Caco-2 (cell line): ENCODE data around the gene SAMD11. TPM values are rescaled to one million over a fixed set of nuclear protein-coding genes. Genes with fewer than 3 reads are reported as not detected.

ENCODE experiments used
- BruUV-seq: library from RNA; stranded (reverse); fragments of 400-500 nt; replicated peaks from 2 replicates; lab custom pipeline; 2021; lab: Mats Ljungman, UMichigan
- CTCF ChIA-PET: fragments of 300-600 bp; sonication (Branson Sonifier 250); formaldehyde crosslinking; loops from one replicate; lab custom pipeline; 2022; ENCODE audit warnings: antibody characterized with exemption; lab: Charles Lee
- POLR2A ChIA-PET: fragments of 300-600 bp; sonication (Branson Sonifier 250); formaldehyde crosslinking; loops from one replicate; lab custom pipeline; 2022; ENCODE audit warnings: antibody characterized with exemption; lab: Charles Lee
- DNase-seq, 2 experiments: peaks; one replicate each; pipeline versions ENCODE4 v3.0.0 to v3.0.0-alpha.2; 2020 to 2022
- H3K27me3 ChIP-seq: replicated peaks from 2 replicates; pipeline ENCODE4 v1.6.0; 2011; ENCODE audit warnings: low read length; ENCODE audit not compliant: control insufficient read depth, insufficient read depth
- H3K36me3 ChIP-seq: 2 replicates; pipeline ENCODE4 v1.5.1; 2011; ENCODE audit warnings: low read length; ENCODE audit not compliant: control insufficient read depth, insufficient read depth
- H3K4me1 ChIP-seq: fragments of 250-450 bp; sonication (Bioruptor Pico); 2 replicates; pipeline ENCODE4 v1.5.1; 2020; ENCODE audit warnings: mild to moderate bottlenecking
- H3K4me3 ChIP-seq: 2 replicates; pipeline ENCODE4 v1.5.1; 2011; ENCODE audit warnings: low read depth, mild to moderate bottlenecking, control low read depth, low read length
- H3K9me3 ChIP-seq: fragments of 250-450 bp; sonication (Bioruptor Pico); 2 replicates; pipeline ENCODE4 v1.5.1; 2020; ENCODE audit warnings: mild to moderate bottlenecking, moderate library complexity
- H3K27ac Mint-ChIP-seq: one replicate; pipeline ENCODE4 v1.8.0; 2022; ENCODE audit warnings: mixed read lengths; ENCODE audit not compliant: unreplicated experiment
- H3K27me3 Mint-ChIP-seq: one replicate; pipeline ENCODE4 v1.8.0; 2022; ENCODE audit warnings: mixed read lengths; ENCODE audit not compliant: insufficient read depth, unreplicated experiment
- H3K36me3 Mint-ChIP-seq: one replicate; pipeline ENCODE4 v1.8.0; 2022; ENCODE audit warnings: mild to moderate bottlenecking, mixed read lengths; ENCODE audit not compliant: insufficient read depth, unreplicated experiment
- H3K4me1 Mint-ChIP-seq: one replicate; pipeline ENCODE4 v1.8.0; 2022; ENCODE audit warnings: low read depth, mixed read lengths; ENCODE audit not compliant: unreplicated experiment
- H3K4me3 Mint-ChIP-seq: one replicate; pipeline ENCODE4 v1.8.0; 2022; ENCODE audit warnings: mild to moderate bottlenecking, moderate library complexity, mixed read lengths; ENCODE audit not compliant: unreplicated experiment
- H3K9me3 Mint-ChIP-seq: one replicate; pipeline ENCODE4 v1.8.0; 2022; ENCODE audit warnings: mixed read lengths; ENCODE audit not compliant: unreplicated experiment
- intact Hi-C: fragments of 100-400 bp; cut with micrococcal nuclease; formaldehyde crosslinking; loops from one replicate; pipeline ENCODE4 v1.10.0; 2022; ENCODE audit not compliant: unreplicated experiment
- total RNA-seq: library from RNA; stranded (reverse); gene quantifications from 2 replicates; pipeline ENCODE4 v1.2.3, GENCODE V29; 2022
- TF ChIP-seq, protein P1 (sequence below), 2 experiments: fragments of 200-600 bp in 1 of 2; IDR thresholded peaks; 1 replicate in 1 of 2; 2 replicates in 1 of 2; pipeline versions ENCODE4 v1.5.1 to v1.8.0; 2011 to 2022; ENCODE audit warnings: antibody characterized with exemption in 1 of 2, control low read depth in 1 of 2, inconsistent platforms in 1 of 2, low read depth in 1 of 2, low read length in 1 of 2, mild to moderate bottlenecking in 1 of 2, moderate library complexity in 1 of 2; ENCODE audit not compliant: insufficient read depth in 1 of 2, severe bottlenecking in 1 of 2, unreplicated experiment in 1 of 2

The SAMD11 gene
- total RNA-seq, 1 experiment from 2014 or later = 0.54 TPM

DNA sequence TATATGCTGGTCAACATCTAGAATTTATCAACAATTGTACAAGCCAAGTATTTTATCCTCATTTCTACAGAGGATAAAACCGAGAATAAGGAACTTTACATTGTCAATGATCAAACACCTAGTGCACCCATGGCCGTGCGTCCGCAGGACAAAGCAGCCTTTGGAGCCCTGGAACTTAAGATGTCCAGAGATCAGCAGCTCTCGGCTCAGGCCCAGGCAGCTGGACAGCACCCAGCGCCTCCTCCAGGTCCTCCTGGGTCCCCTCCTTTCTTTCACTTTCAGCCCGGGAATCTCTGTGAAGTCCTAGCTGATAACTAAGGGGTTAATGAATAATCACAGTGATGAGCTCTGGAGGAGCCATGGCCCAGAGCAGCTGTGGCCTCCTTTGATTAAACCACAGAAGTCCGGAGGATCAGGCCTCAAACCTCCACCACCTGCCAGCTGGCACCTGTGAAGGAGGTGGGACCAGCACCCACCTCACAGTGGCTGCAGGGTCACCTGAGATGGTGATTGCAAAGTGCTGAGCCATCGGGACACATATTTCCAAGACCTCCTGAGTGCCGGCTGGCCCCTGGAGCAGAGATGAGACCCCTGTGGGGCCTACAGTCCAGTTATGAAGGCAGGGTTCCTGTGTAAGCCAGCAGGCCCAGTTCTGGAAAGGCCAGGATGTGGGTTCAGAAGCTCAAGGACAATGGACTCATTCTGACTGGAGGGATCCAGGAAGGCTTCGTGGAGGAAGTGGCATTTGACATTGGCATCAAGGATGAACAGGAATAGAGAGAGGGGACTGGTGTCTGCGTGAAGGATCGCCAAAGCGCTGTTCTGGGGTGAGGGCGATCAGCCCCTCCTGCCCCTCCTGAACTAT lies 11.6 kb upstream of the SAMD11 start:
- H3K27me3 ChIP-seq = no peaks in the 10 kb centered on the region
- no peaks in the 10 kb centered on the region for H3K9me3 ChIP-seq
- intact Hi-C loops = no loop called here
- no peaks in the 10 kb centered on the region for H3K36me3 ChIP-seq
- H3K9me3 Mint-ChIP-seq = no peaks in the 10 kb centered on the region
- CTCF ChIA-PET = no interaction called here
- no peak overlapping the region for H3K4me3 ChIP-seq
- BruUV-seq = no TSS peak
- H3K4me1 ChIP-seq = no peaks in the 10 kb centered on the region
- H3K4me3 Mint-ChIP-seq = no peak overlapping the region
- POLR2A ChIA-PET = no interaction called here
- H3K27me3 Mint-ChIP-seq = no peaks in the 10 kb centered on the region
- no peaks in the 10 kb centered on the region for H3K36me3 Mint-ChIP-seq
- no peak overlapping the region for H3K27ac Mint-ChIP-seq
- DNase-seq = peak in 1 of 2 experiments; percentile 14
- TF ChIP-seq, protein P1, sequence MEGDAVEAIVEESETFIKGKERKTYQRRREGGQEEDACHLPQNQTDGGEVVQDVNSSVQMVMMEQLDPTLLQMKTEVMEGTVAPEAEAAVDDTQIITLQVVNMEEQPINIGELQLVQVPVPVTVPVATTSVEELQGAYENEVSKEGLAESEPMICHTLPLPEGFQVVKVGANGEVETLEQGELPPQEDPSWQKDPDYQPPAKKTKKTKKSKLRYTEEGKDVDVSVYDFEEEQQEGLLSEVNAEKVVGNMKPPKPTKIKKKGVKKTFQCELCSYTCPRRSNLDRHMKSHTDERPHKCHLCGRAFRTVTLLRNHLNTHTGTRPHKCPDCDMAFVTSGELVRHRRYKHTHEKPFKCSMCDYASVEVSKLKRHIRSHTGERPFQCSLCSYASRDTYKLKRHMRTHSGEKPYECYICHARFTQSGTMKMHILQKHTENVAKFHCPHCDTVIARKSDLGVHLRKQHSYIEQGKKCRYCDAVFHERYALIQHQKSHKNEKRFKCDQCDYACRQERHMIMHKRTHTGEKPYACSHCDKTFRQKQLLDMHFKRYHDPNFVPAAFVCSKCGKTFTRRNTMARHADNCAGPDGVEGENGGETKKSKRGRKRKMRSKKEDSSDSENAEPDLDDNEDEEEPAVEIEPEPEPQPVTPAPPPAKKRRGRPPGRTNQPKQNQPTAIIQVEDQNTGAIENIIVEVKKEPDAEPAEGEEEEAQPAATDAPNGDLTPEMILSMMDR (IDR thresholded peaks at IDR 0.05; ENCODE audit: insufficient read depth in 1 of 2, low read depth in 1 of 2, low read length in 1 of 2, severe bottlenecking in 1 of 2, unreplicated experiment in 1 of 2) = no peak
- no peaks in the 10 kb centered on the region for H3K4me1 Mint-ChIP-seq

DNA sequence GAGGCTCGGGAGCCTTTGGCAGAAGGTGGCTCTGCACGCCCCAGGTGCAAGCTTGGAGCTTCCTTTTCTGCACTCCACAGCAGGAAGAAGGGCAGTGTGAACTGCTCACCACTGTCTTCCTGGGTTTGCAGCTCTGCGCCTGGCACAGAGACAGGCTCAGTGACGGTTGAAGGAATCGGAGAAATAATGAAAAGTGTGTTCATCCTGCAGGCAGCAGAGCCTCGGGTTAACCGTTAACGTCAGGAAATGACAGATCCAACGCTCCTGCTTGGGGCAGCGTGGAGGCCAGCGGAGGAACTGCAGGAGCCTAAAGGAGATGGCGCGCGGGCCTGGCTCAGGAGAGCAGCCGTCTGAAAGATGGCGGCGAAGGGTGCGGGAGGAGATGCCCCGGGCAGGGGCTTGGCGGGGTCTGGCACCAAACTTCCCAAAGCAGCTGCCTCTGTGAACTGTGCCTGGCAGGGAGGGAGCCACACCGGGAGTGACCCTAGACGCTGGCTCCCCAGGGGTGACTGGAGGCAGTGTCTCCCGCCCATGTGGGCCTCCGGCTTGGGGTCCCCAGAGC lies 10.9 kb upstream of the SAMD11 start:
- H3K27me3 Mint-ChIP-seq = no peaks in the 10 kb centered on the region
- no peaks in the 10 kb centered on the region for H3K9me3 Mint-ChIP-seq
- H3K4me1 Mint-ChIP-seq = no peaks in the 10 kb centered on the region
- intact Hi-C loops = no loop called here
- no peaks in the 10 kb centered on the region for H3K27me3 ChIP-seq
- no peaks in the 10 kb centered on the region for H3K36me3 ChIP-seq
- no TSS peak for BruUV-seq
- CTCF ChIA-PET = no interaction called here
- no peak overlapping the region for H3K27ac Mint-ChIP-seq
- POLR2A ChIA-PET = no interaction called here
- H3K4me1 ChIP-seq = no peaks in the 10 kb centered on the region
- H3K9me3 ChIP-seq = no peaks in the 10 kb centered on the region
- H3K4me3 Mint-ChIP-seq = no peak overlapping the region
- DNase-seq = peak; percentile 35 to 37
- no peaks in the 10 kb centered on the region for H3K36me3 Mint-ChIP-seq
- TF ChIP-seq, protein P1 (IDR thresholded peaks at IDR 0.05; ENCODE audit: insufficient read depth in 1 of 2, low read depth in 1 of 2, low read length in 1 of 2, severe bottlenecking in 1 of 2, unreplicated experiment in 1 of 2) = peak in 1 of 2 experiments; percentile 4
- no peak overlapping the region for H3K4me3 ChIP-seq

- H3K4me1 ChIP-seq = no peaks in the 10 kb centered on the region
- CTCF ChIA-PET = no interaction called here
Measured at GRCh38 chr1:913491-914130, 10.1 kb upstream of the SAMD11 start.

More at GRCh38 chr1:913491-914130, 10.1 kb upstream of the SAMD11 start:
- Mint-ChIP-seq H3K27ac (no peak overlapping the region), H3K27me3 (no peaks in the 10 kb centered on the region), H3K9me3 (no peaks in the 10 kb centered on the region), H3K4me1 (no peaks in the 10 kb centered on the region), H3K4me3 (no peak overlapping the region), H3K36me3 (no peaks in the 10 kb centered on the region)
- BruUV-seq = no TSS peak
- Histone ChIP-seq H3K9me3 (no peaks in the 10 kb centered on the region), H3K36me3 (no peaks in the 10 kb centered on the region), H3K4me3 (no peak overlapping the region), H3K27me3 (no peaks in the 10 kb centered on the region)
- POLR2A ChIA-PET = no interaction called here
- DNase-seq = peak in 1 of 2 experiments; percentile 19
- TF ChIP-seq, protein P1 (IDR thresholded peaks at IDR 0.05; ENCODE audit: insufficient read depth in 1 of 2, low read depth in 1 of 2, low read length in 1 of 2, severe bottlenecking in 1 of 2, unreplicated experiment in 1 of 2) = no peak
- intact Hi-C loops = no loop called here
